ENCODE data around the gene PMIS2.

The PMIS2 gene

GRCh38 chr19:35633727-35634440, 47.9 kb downstream of the PMIS2 start:
- no peak for DNase-seq

- DNase-seq = no peak
Measured at GRCh38 chr19:35636651-35637050, 50.7 kb downstream of the PMIS2 start.

Data from NCI-H526 treated with DMSO at 0.1 percent for 48 hours (cell line).